Stimulated activated effector memory CD8-positive, alpha-beta T cell treated with anti-CD3 and anti-CD28 coated beads, Interleukin-12 subunit alpha, Interleukin-12 subunit beta, amount 100 ng/mL, for 72 hours (primary cell): ENCODE data around the gene CAMK1.

Source experiments
- ATAC-seq: fragments of 150-1000 bp; cut with Tn5 transposase; 2 replicates; pipeline ENCODE4 v1.10.0; 2021
- DNase-seq, 2 donors: peaks; one replicate each; pipeline ENCODE4 v3.0.0; 2021 to 2022; ENCODE audit warnings: low spot score in 2 of 2
- H3K27ac Mint-ChIP-seq: one replicate; pipeline ENCODE4 v1.8.0; 2022; ENCODE audit warnings: mild to moderate bottlenecking, mixed read lengths
- H3K36me3 Mint-ChIP-seq: one replicate; pipeline ENCODE4 v1.8.0; 2022; ENCODE audit warnings: mild to moderate bottlenecking, mixed read lengths
- H3K4me1 Mint-ChIP-seq: one replicate; pipeline ENCODE4 v1.8.0; 2022; ENCODE audit warnings: mixed read lengths
- H3K4me3 Mint-ChIP-seq: one replicate; pipeline ENCODE4 v1.8.0; 2022; ENCODE audit warnings: mild to moderate bottlenecking, mixed read lengths
- H3K9me3 Mint-ChIP-seq: one replicate; pipeline ENCODE4 v1.8.0; 2022; ENCODE audit warnings: mixed read lengths

CAMK1 gene

GRCh38 chr3:9769426-9770275 lies at the start of gene CAMK1:
Gene CAMK1, minus strand, starts transcription at chr3:9769947. Its CDS starts 2,198 bp downstream, at chr3:9767749.
- peaks cover 58% of the 10 kb centered on the region for H3K4me1 Mint-ChIP-seq

GRCh38 chr3:9818666-9819335 lies 49.1 kb upstream of the CAMK1 start:
- H3K27ac Mint-ChIP-seq: no peak overlapping the region
- H3K36me3 Mint-ChIP-seq: peaks cover 11% of the 10 kb centered on the region
- DNase-seq (no peak), ATAC-seq (no peak)
- no peak overlapping the region for H3K4me3 Mint-ChIP-seq
- no peaks in the 10 kb centered on the region for H3K9me3 Mint-ChIP-seq
- no peaks in the 10 kb centered on the region for H3K4me1 Mint-ChIP-seq

More at GRCh38 chr3:9769426-9770275, at the start of gene CAMK1:
- Mint-ChIP-seq H3K36me3 (peaks cover 48% of the 10 kb centered on the region), H3K9me3 (no peaks in the 10 kb centered on the region), H3K4me3 (peak within 1 kb of the TSS; percentile 80), H3K27ac (peak within 1 kb of the TSS; percentile 90)
- ATAC-seq (peak; percentile 96), DNase-seq (peak; percentile 59 to 81)

- peak; percentile 44 for ATAC-seq
- Mint-ChIP-seq H3K27ac (no peak overlapping the region), H3K9me3 (no peaks in the 10 kb centered on the region)
Measured at GRCh38 chr3:9817436-9817835, 47.7 kb upstream of the CAMK1 start.

DNA sequence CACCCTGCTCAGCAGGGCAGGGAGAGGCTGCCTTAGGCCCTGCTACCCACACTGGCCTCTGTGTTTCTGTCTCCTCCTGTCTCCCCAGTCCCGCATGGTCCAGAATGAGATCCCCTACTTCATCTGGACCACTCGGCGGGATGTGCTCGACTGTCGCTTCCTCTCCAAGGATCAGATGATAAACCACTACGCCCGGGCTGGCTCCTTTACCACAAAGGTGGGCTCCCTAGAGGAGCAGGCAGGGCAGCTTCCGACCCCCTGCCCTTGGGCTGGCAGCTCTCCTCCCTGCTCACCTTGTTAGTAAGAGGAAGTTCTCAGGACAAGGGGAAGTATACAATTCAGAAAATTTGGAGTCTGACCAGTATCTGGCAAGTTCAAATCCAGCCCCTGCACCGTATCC lies 46.2 kb upstream of the CAMK1 start:
- Mint-ChIP-seq H3K9me3 (no peaks in the 10 kb centered on the region), H3K27ac (no peak overlapping the region), H3K4me1 (peaks cover 8% of the 10 kb centered on the region), H3K4me3 (no peak overlapping the region), H3K36me3 (peaks cover 22% of the 10 kb centered on the region)
- DNase-seq (no peak), ATAC-seq (no peak)

More at GRCh38 chr3:9817436-9817835, 47.7 kb upstream of the CAMK1 start:
- DNase-seq: no peak
- no peak overlapping the region for H3K4me3 Mint-ChIP-seq
- no peaks in the 10 kb centered on the region for H3K4me1 Mint-ChIP-seq
- H3K36me3 Mint-ChIP-seq: peaks cover 21% of the 10 kb centered on the region

DNA sequence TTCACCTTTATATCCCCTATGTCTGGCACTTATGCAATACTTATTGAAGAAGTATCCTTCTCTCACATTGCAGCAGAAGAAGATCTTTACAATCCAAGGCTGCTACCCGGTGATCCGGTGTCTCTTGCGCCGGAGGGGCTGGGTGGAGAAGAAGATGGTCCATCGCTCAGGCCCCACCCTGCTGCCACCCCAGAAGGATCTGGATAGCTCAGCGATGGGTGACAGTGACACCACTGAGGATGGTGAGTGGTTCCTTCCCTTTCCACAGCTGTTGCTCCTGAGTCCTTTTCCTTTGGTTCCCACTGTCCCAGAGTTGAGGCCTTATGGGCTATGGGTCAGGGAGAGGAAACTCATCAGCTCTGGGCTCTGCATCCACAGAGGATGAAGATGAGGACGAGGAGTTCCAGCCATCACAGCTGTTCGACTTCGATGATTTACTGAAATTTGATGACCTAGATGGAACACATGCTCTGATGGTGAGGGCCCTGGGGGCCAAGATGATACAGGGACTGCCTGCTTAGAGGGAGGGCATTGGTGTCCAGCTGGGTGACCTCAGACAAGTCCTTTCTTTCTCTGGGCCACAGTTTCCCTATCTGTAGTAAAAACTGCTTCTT lies 43.2 kb upstream of the CAMK1 start:
- Mint-ChIP-seq H3K4me3 (no peak overlapping the region), H3K27ac (no peak overlapping the region), H3K9me3 (no peaks in the 10 kb centered on the region), H3K36me3 (peaks cover 49% of the 10 kb centered on the region), H3K4me1 (peaks cover 32% of the 10 kb centered on the region)
- DNase-seq: no peak
- ATAC-seq: no peak

DNA sequence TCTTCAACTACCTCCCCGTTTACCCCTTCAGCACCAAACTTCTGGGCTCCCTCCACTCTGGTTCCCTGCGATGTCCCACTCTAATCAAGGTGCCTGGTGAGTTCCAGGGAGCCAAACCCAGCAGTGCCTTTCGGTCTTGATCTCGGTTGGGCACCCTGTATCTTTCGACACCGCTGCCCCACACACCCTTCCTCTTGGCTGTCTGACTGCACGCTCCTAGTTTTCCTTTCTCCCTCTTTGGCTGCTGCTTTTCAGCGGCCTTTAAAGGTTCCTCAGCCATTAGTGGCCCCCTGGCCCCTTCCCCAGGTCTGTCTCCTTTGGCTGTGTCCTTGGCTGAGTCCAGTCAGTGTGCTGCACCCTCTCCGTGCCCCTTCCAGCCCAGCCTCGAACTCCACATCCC lies 41.1 kb upstream of the CAMK1 start:
- DNase-seq (no peak), ATAC-seq (no peak)
- H3K36me3 Mint-ChIP-seq: peaks cover 61% of the 10 kb centered on the region
- no peaks in the 10 kb centered on the region for H3K9me3 Mint-ChIP-seq
- H3K4me3 Mint-ChIP-seq: peak overlapping the region; percentile 89
- peaks cover 45% of the 10 kb centered on the region for H3K4me1 Mint-ChIP-seq
- peak overlapping the region; percentile 96 for H3K27ac Mint-ChIP-seq

- H3K36me3 Mint-ChIP-seq: peaks cover 65% of the 10 kb centered on the region
- H3K27ac Mint-ChIP-seq: peak overlapping the region; percentile 96
- ATAC-seq: no peak
- no peaks in the 10 kb centered on the region for H3K9me3 Mint-ChIP-seq
- H3K4me1 Mint-ChIP-seq: peaks cover 45% of the 10 kb centered on the region
- DNase-seq: no peak
- peak overlapping the region; percentile 89 for H3K4me3 Mint-ChIP-seq
Measured at GRCh38 chr3:9810433-9810770, 40.7 kb upstream of the CAMK1 start.

GRCh38 chr3:9809615-9810432 lies 40.1 kb upstream of the CAMK1 start, which contains the start of gene TTLL3:
Gene TTLL3, plus strand, starts transcription at chr3:9810262. Its CDS starts 400 bp downstream, at chr3:9810662.
- DNase-seq (peak; percentile 20 to 73), ATAC-seq (peak; percentile 63)
- Mint-ChIP-seq H3K9me3 (no peaks in the 10 kb centered on the region), H3K36me3 (peaks cover 71% of the 10 kb centered on the region), H3K4me3 (peak within 1 kb of the TSS; percentile 89), H3K27ac (peak within 1 kb of the TSS; percentile 96), H3K4me1 (peaks cover 45% of the 10 kb centered on the region)

GRCh38 chr3:9809239-9809614 lies 39.5 kb upstream of the CAMK1 start:
- Mint-ChIP-seq H3K27ac (peak overlapping the region; percentile 96), H3K4me1 (peaks cover 45% of the 10 kb centered on the region)
- no peak for ATAC-seq

GRCh38 chr3:9808345-9809037 lies 38.7 kb upstream of the CAMK1 start:
- H3K4me1 Mint-ChIP-seq: peaks cover 49% of the 10 kb centered on the region
- peak overlapping the region; percentile 89 for H3K4me3 Mint-ChIP-seq
- H3K27ac Mint-ChIP-seq: peak overlapping the region; percentile 96
- H3K36me3 Mint-ChIP-seq: peaks cover 79% of the 10 kb centered on the region
- H3K9me3 Mint-ChIP-seq: no peaks in the 10 kb centered on the region
- peak; percentile 85 for ATAC-seq
- DNase-seq: peak; percentile 17 to 72

More at GRCh38 chr3:9809239-9809614, 39.5 kb upstream of the CAMK1 start:
- peak in 1 of 2 donors; percentile 55 for DNase-seq
- Mint-ChIP-seq H3K9me3 (no peaks in the 10 kb centered on the region), H3K4me3 (peak overlapping the region; percentile 89), H3K36me3 (peaks cover 77% of the 10 kb centered on the region)

GRCh38 chr3:9807981-9808344 lies 38.2 kb upstream of the CAMK1 start:
- Mint-ChIP-seq H3K9me3 (no peaks in the 10 kb centered on the region), H3K27ac (peak overlapping the region; percentile 96), H3K4me1 (peaks cover 55% of the 10 kb centered on the region), H3K36me3 (peaks cover 79% of the 10 kb centered on the region), H3K4me3 (peak overlapping the region; percentile 89)
- no peak for ATAC-seq
- no peak for DNase-seq

- Mint-ChIP-seq H3K4me3 (no peak overlapping the region), H3K4me1 (peaks cover 58% of the 10 kb centered on the region), H3K36me3 (peaks cover 87% of the 10 kb centered on the region), H3K9me3 (no peaks in the 10 kb centered on the region), H3K27ac (peak overlapping the region; percentile 96)
- DNase-seq (no peak), ATAC-seq (no peak)
Measured at GRCh38 chr3:9806688-9807589, 37.2 kb upstream of the CAMK1 start.

DNA sequence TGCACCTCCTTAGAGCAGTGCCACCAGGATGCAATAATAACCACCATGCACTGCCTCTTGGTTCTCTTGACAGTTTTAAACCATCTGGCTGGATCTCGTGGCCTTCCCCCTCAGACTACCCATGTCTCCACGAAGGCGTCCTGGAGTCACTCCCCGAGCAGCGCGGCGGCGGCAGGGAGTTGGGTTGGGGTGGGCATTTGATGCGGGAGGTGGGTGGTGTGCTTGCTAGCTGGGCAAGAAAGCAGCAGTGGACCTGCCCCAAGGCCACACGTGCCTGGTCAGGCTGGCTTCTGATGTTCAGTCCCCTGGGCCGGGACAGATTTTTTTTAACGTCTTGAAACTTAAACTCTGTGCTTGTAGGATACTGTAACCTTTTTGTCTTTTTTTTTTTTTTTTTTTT lies 36.4 kb upstream of the CAMK1 start:
- no peak for DNase-seq
- peak overlapping the region; percentile 43 for H3K27ac Mint-ChIP-seq
- peaks cover 95% of the 10 kb centered on the region for H3K36me3 Mint-ChIP-seq
- H3K9me3 Mint-ChIP-seq: no peaks in the 10 kb centered on the region
- H3K4me1 Mint-ChIP-seq: peaks cover 52% of the 10 kb centered on the region
- H3K4me3 Mint-ChIP-seq: no peak overlapping the region
- ATAC-seq: no peak
